H1 (cell line): ENCODE data around the gene ATPAF2. TPM values are rescaled to one million over a fixed set of nuclear protein-coding genes. Genes with fewer than 3 reads are reported as not detected.

ENCODE experiments used
- CTCF ChIA-PET: fragments of 300-600 bp; sonication (Branson Sonifier 250); formaldehyde crosslinking; loops from one replicate; lab custom pipeline; 2021; ENCODE audit not compliant: partially characterized antibody; lab: Charles Lee
- POLR2A ChIA-PET: fragments of 300-600 bp; sonication (Branson Sonifier 250); formaldehyde crosslinking; loops from one replicate; lab custom pipeline; 2021; ENCODE audit warnings: inconsistent platforms; ENCODE audit not compliant: partially characterized antibody; lab: Charles Lee
- DNase-seq, 2 experiments: peaks; one replicate each; pipeline versions ENCODE4 v3.0.0 to v3.0.0-alpha.2; 2010 to 2022; ENCODE audit warnings: low spot score in 2 of 2, low read depth in 1 of 2, mixed read lengths in 1 of 2
- FAIRE-seq: peaks from 2 replicates; lab custom pipeline; 2011; peaks lifted over from hg19 to GRCh38; lab: Jason Lieb, UNC
- H2AFZ ChIP-seq: 2 replicates; pipeline ENCODE4 v1.8.1; 2012; ENCODE audit warnings: low read length, inconsistent platforms
- H2AK5ac ChIP-seq: 2 replicates; pipeline ENCODE4 v1.6.1; 2013; ENCODE audit warnings: low read depth, low read length
- H2BK120ac ChIP-seq: replicated peaks from 2 replicates; pipeline ENCODE3; 2013; ENCODE audit warnings: low read depth, low read length, inconsistent platforms
- H2BK12ac ChIP-seq: 2 replicates; pipeline ENCODE4 v1.6.1; 2013; ENCODE audit warnings: low read depth, low read length
- H2BK15ac ChIP-seq: 2 replicates; pipeline ENCODE4 v1.6.1; 2013; ENCODE audit warnings: low read length
- H2BK20ac ChIP-seq: 2 replicates; pipeline ENCODE4 v1.6.1; 2013; ENCODE audit warnings: low read length
- H2BK5ac ChIP-seq: 2 replicates; pipeline ENCODE4 v1.6.1; 2013; ENCODE audit warnings: low read depth, low read length
- H3K14ac ChIP-seq: 2 replicates; pipeline ENCODE4 v1.6.1; 2013; ENCODE audit warnings: inconsistent platforms; ENCODE audit not compliant: insufficient read length
- H3K18ac ChIP-seq: 2 replicates; pipeline ENCODE4 v1.6.1; 2013; ENCODE audit warnings: low read length; ENCODE audit errors: extremely low read depth
- H3K23ac ChIP-seq: 2 replicates; pipeline ENCODE4 v1.6.1; 2013; ENCODE audit warnings: inconsistent platforms; ENCODE audit not compliant: insufficient read length
- H3K23me2 ChIP-seq: 2 replicates; pipeline ENCODE4 v1.6.1; 2013; ENCODE audit warnings: low read depth, low read length
- H3K27ac ChIP-seq: 2 replicates; pipeline ENCODE4 v1.6.1; 2011; ENCODE audit warnings: low read depth, low read length, inconsistent platforms
- H3K27me3 ChIP-seq, 4 experiments: replicated peaks in 1 of 4; 1 replicate in 1 of 4; 2 replicates in 3 of 4; pipeline versions ENCODE4 v1.6.1 to v1.8.1; 2011 to 2013; ENCODE audit warnings: low read length in 3 of 4, mild to moderate bottlenecking in 3 of 4, inconsistent platforms in 2 of 4, mixed read lengths in 2 of 4, moderate library complexity in 1 of 4; ENCODE audit not compliant: control insufficient read depth in 3 of 4, insufficient read depth in 3 of 4; ENCODE audit errors: extremely low read depth in 1 of 4
- H3K36me3 ChIP-seq, 4 experiments: 2 replicates each; pipeline versions ENCODE4 v1.6.1 to v1.8.1; 2011 to 2013; ENCODE audit warnings: mild to moderate bottlenecking in 4 of 4, low read length in 3 of 4, moderate library complexity in 2 of 4, control low read depth in 1 of 4, inconsistent platforms in 1 of 4; ENCODE audit not compliant: insufficient read depth in 4 of 4, control insufficient read depth in 2 of 4
- H3K4ac ChIP-seq: replicated peaks from 2 replicates; pipeline ENCODE3; 2013; ENCODE audit warnings: low read length, low read depth, mixed read lengths, inconsistent platforms; ENCODE audit not compliant: insufficient read length
- H3K4me1 ChIP-seq, 4 experiments: replicated peaks in 1 of 4; 1 replicate in 1 of 4; 2 replicates in 3 of 4; pipeline versions ENCODE4 v1.6.1 to v1.8.1; 2011 to 2013; ENCODE audit warnings: low read length in 3 of 4, inconsistent platforms in 2 of 4, mixed read lengths in 1 of 4; ENCODE audit not compliant: insufficient read depth in 4 of 4, control insufficient read depth in 3 of 4
- H3K4me2 ChIP-seq, 2 experiments: 2 replicates each; pipeline versions ENCODE4 v1.6.1 to v1.8.1; 2011 to 2013; ENCODE audit warnings: low read depth in 2 of 2, low read length in 2 of 2, control low read depth in 1 of 2, inconsistent platforms in 1 of 2, mild to moderate bottlenecking in 1 of 2; ENCODE audit not compliant: insufficient read depth in 1 of 2
- H3K4me3 ChIP-seq, 4 experiments: fragments of 200-600, 300-600 bp in 1 of 4; sonication (generic), shearing (Covaris generic), sonication (Bioruptor Twin) in 1 of 4; 2 replicates each; pipeline versions ENCODE4 v1.5.1 to v1.8.1; 2011 to 2016; ENCODE audit warnings: low read length in 4 of 4, low read depth in 3 of 4, control low read depth in 2 of 4, inconsistent platforms in 2 of 4, mild to moderate bottlenecking in 2 of 4, mixed read lengths in 1 of 4, moderate library complexity in 1 of 4; ENCODE audit not compliant: insufficient read depth in 2 of 4; ENCODE audit errors: extremely low read depth in 1 of 4
- H3K56ac ChIP-seq: replicated peaks from 2 replicates; pipeline ENCODE3; 2013; ENCODE audit warnings: low read depth, mild to moderate bottlenecking, mixed read lengths, low read length, inconsistent platforms; ENCODE audit not compliant: insufficient read length
- H3K79me1 ChIP-seq: 2 replicates; pipeline ENCODE4 v1.6.1; 2013; ENCODE audit warnings: low read depth, low read length, control low read depth
- H3K79me2 ChIP-seq, 2 experiments: 2 replicates each; pipeline versions ENCODE4 v1.6.1 to v1.8.1; 2012 to 2013; ENCODE audit warnings: low read length in 2 of 2, mild to moderate bottlenecking in 2 of 2, inconsistent platforms in 1 of 2; ENCODE audit not compliant: insufficient read depth in 2 of 2, control insufficient read depth in 1 of 2
- H3K9ac ChIP-seq, 4 experiments: replicated peaks in 1 of 4; 1 replicate in 1 of 4; 2 replicates in 3 of 4; pipeline versions ENCODE4 v1.6.1 to v1.8.1; 2011 to 2013; ENCODE audit warnings: low read depth in 3 of 4, low read length in 3 of 4, control low read depth in 2 of 4, mild to moderate bottlenecking in 2 of 4, moderate library complexity in 2 of 4, inconsistent platforms in 1 of 4; ENCODE audit errors: extremely low read depth in 1 of 4
- H3K9me3 ChIP-seq, 2 experiments: 2 replicates each; pipeline versions ENCODE4 v1.6.1 to v1.8.1; 2012 to 2013; ENCODE audit warnings: mild to moderate bottlenecking in 2 of 2, moderate library complexity in 2 of 2, control low read depth in 1 of 2, inconsistent platforms in 1 of 2, low read depth in 1 of 2, low read length in 1 of 2, mixed read lengths in 1 of 2; ENCODE audit not compliant: insufficient read depth in 2 of 2
- H4K20me1 ChIP-seq, 2 experiments: replicated peaks in 1 of 2; 2 replicates each; pipeline versions ENCODE3 to v1.8.1; 2011 to 2013; ENCODE audit warnings: inconsistent platforms in 2 of 2, low read length in 2 of 2, mild to moderate bottlenecking in 1 of 2; ENCODE audit not compliant: insufficient read depth in 2 of 2, control insufficient read depth in 1 of 2
- H4K5ac ChIP-seq: 2 replicates; pipeline ENCODE4 v1.6.1; 2013; ENCODE audit warnings: low read length, low read depth, mixed read lengths, inconsistent platforms; ENCODE audit not compliant: insufficient read length
- H4K8ac ChIP-seq: 2 replicates; pipeline ENCODE4 v1.8.0; 2013; ENCODE audit warnings: mild to moderate bottlenecking, moderate library complexity, low read length, inconsistent platforms; ENCODE audit not compliant: insufficient read depth; ENCODE audit errors: extremely low read depth
- H4K91ac ChIP-seq: replicated peaks from 2 replicates; pipeline ENCODE3; 2013; ENCODE audit warnings: low read length, mixed read lengths, inconsistent platforms; ENCODE audit not compliant: insufficient read length
- ASH2L ChIP-seq: fragments of 200-600, 300-600 bp; sonication (generic); IDR thresholded peaks from one replicate; pipeline ENCODE4 v1.7.1; 2017; ENCODE audit warnings: low read length
- BRCA1 ChIP-seq: IDR thresholded peaks from 2 replicates; pipeline ENCODE4 v1.6.1; 2012; ENCODE audit warnings: low read depth, low read length, improper control_type of control experiment
- CBX8 ChIP-seq: fragments of 300-800, 300-1000 bp; sonication (generic); IDR thresholded peaks from 2 replicates; pipeline ENCODE4 v1.7.1; 2016; ENCODE audit warnings: low read depth, low read length, borderline replicate concordance
- GABPA ChIP-seq: IDR thresholded peaks from 2 replicates; pipeline ENCODE4 v1.6.1; 2011; ENCODE audit warnings: mild to moderate bottlenecking, low read length, moderate library complexity, borderline replicate concordance; ENCODE audit not compliant: insufficient read depth
- GTF2F1 ChIP-seq: IDR thresholded peaks from 2 replicates; pipeline ENCODE4 v1.6.1; 2012; ENCODE audit warnings: low read depth, low read length, improper control_type of control experiment, borderline replicate concordance
- HDAC6 ChIP-seq: IDR thresholded peaks from one replicate; pipeline ENCODE4 v1.7.1; 2012; ENCODE audit warnings: low read depth, mild to moderate bottlenecking, inconsistent platforms, low read length, moderate library complexity
- KDM5A ChIP-seq: fragments of 200-600 bp; IDR thresholded peaks from 2 replicates; pipeline ENCODE4 v1.7.1; 2012; ENCODE audit warnings: mild to moderate bottlenecking, low read length, inconsistent platforms, mixed read lengths
- MAFK ChIP-seq: IDR thresholded peaks from 2 replicates; pipeline ENCODE4 v1.6.1; 2012; ENCODE audit warnings: low read depth, mild to moderate bottlenecking, improper control_type of control experiment, low read length
- POU5F1 ChIP-seq: IDR thresholded peaks from 2 replicates; pipeline ENCODE4 v1.6.1; 2011; ENCODE audit warnings: low read depth, mild to moderate bottlenecking, low read length, moderate library complexity
- RBBP5 ChIP-seq: IDR thresholded peaks from 2 replicates; pipeline ENCODE4 v1.7.1; 2012; ENCODE audit warnings: low read depth, mild to moderate bottlenecking, inconsistent platforms, low read length, moderate library complexity, borderline replicate concordance
- SAP30 ChIP-seq: fragments of 300-600 bp; sonication (generic); IDR thresholded peaks from 2 replicates; pipeline ENCODE4 v1.7.1; 2012; ENCODE audit warnings: low read length, moderate library complexity, mild to moderate bottlenecking, inconsistent platforms; ENCODE audit not compliant: insufficient read depth, insufficient replicate concordance
- SP2 ChIP-seq: IDR thresholded peaks from 2 replicates; pipeline ENCODE4 v1.6.1; 2012; ENCODE audit warnings: mild to moderate bottlenecking, low read length, inconsistent platforms
- SUZ12 ChIP-seq: fragments of 200-600 bp; sonication (generic); IDR thresholded peaks from 2 replicates; pipeline ENCODE4 v1.6.1; 2012; ENCODE audit warnings: mild to moderate bottlenecking, inconsistent platforms, low read length, moderate library complexity, mixed read lengths
- ZNF274 ChIP-seq: IDR thresholded peaks from 2 replicates; pipeline ENCODE4 v1.7.0; 2012; ENCODE audit warnings: low read length, borderline replicate concordance; ENCODE audit errors: extremely low read depth
- WGBS, 2 experiments: shearing (Covaris generic) in 1 of 2; methylation state at CpG; one replicate each; pipeline versions ENCODE4 v1.1.6 to v1.1.7; 2013 to 2015; ENCODE audit warnings: low lambda C conversion rate in 2 of 2, mixed read lengths in 2 of 2, inconsistent platforms in 1 of 2, low coverage in 1 of 2, missing lambda C conversion rate in 1 of 2; ENCODE audit not compliant: insufficient replicate concordance in 2 of 2, insufficient coverage in 1 of 2, insufficient read length in 1 of 2; ENCODE audit errors: extremely low coverage in 1 of 2, missing lambda C conversion rate in 1 of 2; 5-methylcytosine and 5-hydroxymethylcytosine counted together
- polyA plus RNA-seq, 7 experiments: library from polyadenylated mRNA; depleted of rRNA in 3 of 7; stranded (reverse) in 5 of 7; unstranded in 2 of 7; fragments of >200 nt in 5 of 7; fragments of 200-250 nt in 2 of 7; gene quantifications; 1 replicate in 5 of 7; 2 replicates in 1 of 7; 4 replicates in 1 of 7; pipeline versions ENCODE4 v1.2.1 to v1.2.3, GENCODE V29; 2011 to 2013; ENCODE audit warnings: missing spikeins in 2 of 7, mixed read lengths in 2 of 7
- total RNA-seq: library from RNA; stranded (reverse); fragmentation: NEBNext Ultra II Directional; extraction: Animal tissue kit (Norgen Biotek cat#: 25700); gene quantifications from 2 replicates; pipeline ENCODE4 v1.2.1, GENCODE V29; 2021

Gene ATPAF2
- total and polyA plus RNA-seq, 2 of the 8 experiments (the other 6 are each of a cell fraction or from before 2014, with no cell fraction given) = 19.6 to 22.9 TPM

DNA sequence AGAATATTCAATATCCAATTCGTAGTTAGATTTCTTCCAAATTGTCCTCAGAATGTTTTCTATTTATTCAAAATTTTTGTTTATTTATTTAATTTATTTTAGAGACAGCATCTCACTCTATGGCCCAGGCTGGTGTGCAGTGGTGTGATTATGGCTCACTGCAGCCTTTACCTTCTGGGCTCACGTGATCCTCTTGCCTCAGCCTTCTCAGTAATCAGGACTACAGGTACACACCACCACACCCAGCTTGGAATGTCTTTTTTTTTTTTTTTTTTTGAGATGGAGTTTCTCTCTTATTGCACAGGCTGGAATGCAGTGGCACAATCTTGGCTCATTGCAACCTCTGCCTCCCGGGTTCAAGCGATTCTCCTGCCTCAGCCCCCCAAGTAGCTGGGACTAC is 45.3 kb upstream of the ATPAF2 start:
- no peak overlapping the region for H2BK20ac ChIP-seq
- H4K20me1 ChIP-seq = no peaks in the 10 kb centered on the region
- H3K4me1 ChIP-seq = peaks cover 2 to 3% (median 3%) of the 10 kb centered on the region in 4 experiments; a peak in 4 of 7 replicates
- POLR2A ChIA-PET = interaction anchor here (0.6 to 1.1 kb wide), 2 partner anchors 12 to 184 kb away, joined by 3 read pairs; no protein-coding TSS in a partner anchor
- no peak overlapping the region for H2AK5ac ChIP-seq
- peaks cover 4% of the 10 kb centered on the region; the same call in 1 of the 2 replicates for H3K79me1 ChIP-seq
- H3K4me3 ChIP-seq = no peak overlapping the region
- no peaks in the 10 kb centered on the region for H3K36me3 ChIP-seq
- H3K4me2 ChIP-seq = no peak overlapping the region
- no peak overlapping the region for H2BK120ac ChIP-seq
- H3K14ac ChIP-seq = no peak overlapping the region
- CTCF ChIA-PET = no interaction called here
- DNase-seq = no peak
- no peak overlapping the region for H3K18ac ChIP-seq
- H3K27me3 ChIP-seq = no peaks in the 10 kb centered on the region; a peak in 2 of 7 replicates
- no peak overlapping the region for H2AFZ ChIP-seq
- H3K56ac ChIP-seq = no peak overlapping the region
- H3K23ac ChIP-seq = no peak overlapping the region
- 97% methylated on average over 4 of the region's 4 CpGs; no CpG with 5 or more reads in 1 of the 2 experiments for WGBS, 2 experiments
- no peak overlapping the region for H4K8ac ChIP-seq
- H3K27ac ChIP-seq = no peak overlapping the region
- H2BK15ac ChIP-seq = no peak overlapping the region
- H3K9me3 ChIP-seq = no peaks in the 10 kb centered on the region
- no peak overlapping the region for H3K9ac ChIP-seq
- H2BK5ac ChIP-seq = no peak overlapping the region
- H3K23me2 ChIP-seq = peaks cover 7% of the 10 kb centered on the region; the same call in 1 of the 2 replicates
- H3K79me2 ChIP-seq = peaks cover 3 to 12% of the 10 kb centered on the region in 2 experiments; a peak in 3 of 4 replicates
- no peak overlapping the region for H2BK12ac ChIP-seq
- FAIRE-seq = no peak
- H4K91ac ChIP-seq = no peak overlapping the region
- H3K4ac ChIP-seq = no peak overlapping the region
- no peak overlapping the region for H4K5ac ChIP-seq
- no peak for TF ChIP-seq HDAC6
- no peak for TF ChIP-seq GABPA
- no peak for TF ChIP-seq SUZ12
- no peak for TF ChIP-seq BRCA1
- no peak for TF ChIP-seq SP2
- TF ChIP-seq KDM5A = no peak
- no peak for TF ChIP-seq MAFK
- no peak for TF ChIP-seq ASH2L
- TF ChIP-seq CBX8 = no peak
- no peak for TF ChIP-seq RBBP5
- TF ChIP-seq ZNF274 = no peak
- no peak for TF ChIP-seq POU5F1
- no peak for TF ChIP-seq GTF2F1
- no peak for TF ChIP-seq SAP30
